GF-D8 (cell line): ENCODE measurements around the gene PYGB.
A peak's percentile ranks its signal among the peaks of the same experiment; 100 is the strongest.

Experiments
- DNase-seq: peaks from one replicate; lab custom pipeline; 2025; lab: John Stamatoyannopoulos, UW

The PYGB gene

GRCh38 chr20:25247956-25248785 is at the start of gene PYGB:
Gene PYGB (plus strand): TSS chr20:25248085. CDS start chr20:25248179, 94 bp downstream.
- DNase-seq: peak; percentile 70

- DNase-seq: no peak
Measured at GRCh38 chr20:25198663-25199383, 49.1 kb upstream of the PYGB start.

GRCh38 chr20:25199473-25200260 is 48.2 kb upstream of the PYGB start:
- DNase-seq: no peak

GRCh38 chr20:25203089-25203488 is 44.8 kb upstream of the PYGB start:
- DNase-seq: no peak

- DNase-seq: no peak
Measured at GRCh38 chr20:25203871-25204320, 44.0 kb upstream of the PYGB start.

DNA sequence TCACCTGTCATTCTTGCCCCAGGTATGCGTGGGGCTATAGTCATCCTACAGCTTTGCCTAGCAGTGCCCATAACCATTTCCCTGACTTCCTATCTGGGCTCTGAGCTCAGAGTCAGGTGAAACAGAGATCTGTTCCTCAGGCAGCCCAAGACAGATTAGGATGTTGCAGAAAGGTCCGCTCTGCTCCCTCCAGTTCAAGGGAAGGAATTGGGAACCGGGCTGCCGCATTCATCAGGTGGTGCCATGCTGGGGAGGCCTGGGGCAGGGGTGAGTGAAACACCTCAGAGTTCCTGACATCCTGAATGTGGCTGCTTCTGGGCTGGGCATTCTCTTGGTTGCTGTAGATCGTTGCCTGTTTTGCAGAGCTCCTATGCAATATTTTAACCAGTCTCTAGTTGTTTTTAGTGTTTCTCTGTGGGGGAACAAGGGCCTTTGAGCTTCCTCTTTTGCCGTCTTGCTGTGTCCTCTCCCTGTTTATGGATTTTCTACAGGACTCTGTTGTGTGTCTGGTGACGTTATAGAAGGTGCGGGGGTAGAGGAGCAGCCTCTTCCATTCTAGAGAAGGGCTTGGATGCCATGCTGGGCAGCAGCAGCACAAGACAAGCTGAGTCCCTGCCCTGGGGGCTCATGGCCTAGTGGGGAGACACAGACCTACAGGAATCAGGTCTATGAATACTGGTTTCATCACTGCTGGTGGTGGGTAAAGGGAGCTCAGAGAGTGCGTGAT is 43.2 kb upstream of the PYGB start:
- DNase-seq: peak; percentile 7

DNA sequence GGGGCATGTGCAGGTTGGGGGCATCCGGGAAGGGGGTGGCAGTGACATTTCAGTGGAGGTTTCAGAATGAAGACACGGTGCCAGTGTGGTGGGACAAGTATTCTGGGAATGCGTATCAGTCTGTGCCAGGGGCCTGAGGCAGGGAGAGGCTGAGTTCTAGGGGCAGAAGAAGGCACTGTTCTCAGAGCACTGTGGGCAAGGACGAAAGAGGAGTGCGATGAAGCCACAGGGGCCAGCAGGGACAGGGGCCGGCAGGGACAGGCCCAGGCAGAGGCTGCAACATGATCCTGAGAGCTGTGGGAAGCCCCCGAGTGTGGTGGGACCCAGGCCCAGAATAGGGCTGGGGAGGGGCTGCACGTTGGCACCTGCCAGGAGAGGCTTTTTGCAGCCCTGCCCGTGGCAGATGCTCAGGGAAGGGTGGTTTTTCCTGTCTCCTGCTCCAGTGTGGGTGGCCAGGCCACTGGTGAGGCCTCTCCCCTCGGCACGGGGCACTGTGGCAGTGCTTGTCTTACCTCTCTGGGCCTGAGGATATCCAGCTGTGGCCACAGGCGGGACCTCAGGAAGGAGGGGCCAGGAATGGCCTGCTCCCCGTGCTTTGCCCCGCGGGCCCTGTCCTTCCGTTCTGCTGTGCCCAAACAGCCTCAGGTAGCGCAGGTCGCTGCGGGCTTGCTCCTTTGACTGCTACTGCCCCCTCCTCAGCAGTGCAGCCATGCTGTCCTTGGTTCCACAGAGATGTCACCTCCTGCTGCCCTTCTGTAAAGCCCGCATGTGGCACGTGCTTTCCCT is 42.4 kb upstream of the PYGB start:
- no peak for DNase-seq

DNA sequence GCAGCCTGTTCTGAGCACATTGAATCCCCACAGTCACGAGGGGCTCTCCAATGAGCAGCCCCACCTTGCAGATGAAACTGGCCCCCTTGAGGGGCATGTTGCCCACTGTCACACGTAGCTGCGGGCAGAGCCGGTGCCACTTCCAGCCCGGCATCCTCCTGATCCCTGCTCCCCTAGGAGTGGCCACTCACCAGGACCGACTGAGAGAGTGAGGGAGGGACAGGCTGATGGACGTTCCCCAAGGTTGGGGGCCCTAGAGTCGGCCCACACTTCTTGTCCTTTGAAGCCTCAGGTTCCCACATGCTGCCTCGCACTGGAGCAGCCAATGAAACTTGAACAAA is 41.9 kb upstream of the PYGB start:
- no peak for DNase-seq

DNA sequence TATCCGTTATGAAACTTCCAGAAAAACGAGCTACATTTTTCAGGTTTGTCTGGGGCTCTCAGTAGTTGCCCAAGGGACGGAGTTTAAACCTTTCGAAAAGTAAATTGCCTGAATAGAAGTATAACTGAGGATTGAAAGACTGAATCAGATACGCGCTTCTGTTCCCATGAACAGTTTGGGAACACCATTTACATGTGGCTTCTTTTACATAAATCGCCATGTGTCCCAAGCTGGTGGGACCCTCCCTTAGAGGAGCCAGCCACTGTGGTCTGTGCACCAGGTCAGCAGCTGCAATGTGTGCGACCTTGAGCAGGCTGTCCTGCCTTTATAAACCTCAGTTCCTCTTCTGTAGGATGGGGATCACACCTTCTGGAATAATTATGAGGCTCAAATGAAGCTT is 41.3 kb upstream of the PYGB start:
- no peak for DNase-seq

- DNase-seq: no peak
Measured at GRCh38 chr20:25207149-25207959, 40.5 kb upstream of the PYGB start.

- no peak for DNase-seq
Measured at GRCh38 chr20:25207960-25208534, 39.8 kb upstream of the PYGB start.

- no peak for DNase-seq
Measured at GRCh38 chr20:25209400-25209799, 38.5 kb upstream of the PYGB start.

DNA sequence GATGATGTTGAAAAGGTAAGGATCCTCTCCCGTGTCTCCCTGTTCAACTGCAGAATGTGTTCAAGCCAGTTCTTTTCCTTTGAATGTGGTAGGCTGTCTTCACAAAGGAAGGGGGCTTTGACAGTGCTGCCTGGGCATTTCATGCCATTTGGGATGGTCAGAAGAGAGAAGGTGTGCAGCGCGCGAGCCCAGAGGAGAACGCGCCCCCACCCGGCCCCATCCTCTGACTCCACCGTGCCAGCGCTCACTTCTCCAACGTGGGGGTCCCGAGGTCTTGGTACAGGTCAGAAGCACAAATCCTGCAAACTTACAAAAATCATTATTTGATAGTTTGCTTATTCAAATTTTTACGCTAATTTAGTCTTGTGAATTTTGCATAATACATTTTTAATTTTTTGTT is 38.0 kb upstream of the PYGB start:
- DNase-seq: no peak

GRCh38 chr20:25211273-25211672 is 36.6 kb upstream of the PYGB start:
- DNase-seq: no peak

- DNase-seq: no peak
Measured at GRCh38 chr20:25212242-25212641, 35.6 kb upstream of the PYGB start.

GRCh38 chr20:25213566-25214425 is 34.1 kb upstream of the PYGB start:
- no peak for DNase-seq

- no peak for DNase-seq
Measured at GRCh38 chr20:25214426-25214790, 33.5 kb upstream of the PYGB start.

DNA sequence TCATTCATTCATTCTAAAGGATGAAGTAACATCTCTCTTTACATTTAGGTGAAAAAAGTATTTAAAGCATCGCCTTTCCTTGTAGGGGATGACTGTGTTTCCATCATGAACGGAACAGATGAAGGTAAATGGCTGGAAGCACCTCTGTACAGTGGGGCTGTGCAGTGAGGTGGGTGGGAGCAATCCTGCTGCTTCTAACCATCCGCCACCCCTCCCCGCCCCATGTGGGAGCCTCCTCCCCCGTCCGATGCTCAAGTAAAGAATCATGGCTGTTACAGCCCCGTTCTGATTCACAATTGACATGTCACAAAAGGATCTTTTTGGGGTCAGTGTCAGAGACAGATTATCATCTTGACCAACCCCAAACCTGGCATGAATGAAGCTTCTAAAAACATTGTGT is 33.1 kb upstream of the PYGB start:
- no peak for DNase-seq

GRCh38 chr20:25215521-25215920 is 32.4 kb upstream of the PYGB start:
- no peak for DNase-seq
